NCI-H2196 treated with DMSO at 0.1 percent for 48 hours (cell line): ENCODE data around the gene SLIT3.

Source experiments
- DNase-seq: peaks from one replicate; lab custom pipeline; 2025; ENCODE audit not compliant: unreplicated experiment; lab: John Stamatoyannopoulos, UW

SLIT3 gene

GRCh38 chr5:169300468-169301385 lies at the start of gene SLIT3:
Gene SLIT3, minus strand, starts transcription at chr5:169301139. Its CDS starts 430 bp downstream, at chr5:169300709.
- DNase-seq: no peak

- DNase-seq: no peak
These were observed 49.1 kb upstream of the SLIT3 start for GRCh38 chr5:169350016-169350415.

- no peak for DNase-seq
These were observed 46.8 kb upstream of the SLIT3 start for GRCh38 chr5:169347786-169348185.

GRCh38 chr5:169344629-169345028 lies 43.7 kb upstream of the SLIT3 start:
- DNase-seq: no peak

GRCh38 chr5:169343766-169344165 lies 42.8 kb upstream of the SLIT3 start:
- DNase-seq: no peak

GRCh38 chr5:169341556-169341955 lies 40.6 kb upstream of the SLIT3 start:
- no peak for DNase-seq

- DNase-seq: no peak
These were observed 38.9 kb upstream of the SLIT3 start for GRCh38 chr5:169339869-169340268.

- no peak for DNase-seq
These were observed 35.3 kb upstream of the SLIT3 start for GRCh38 chr5:169336242-169336641.

GRCh38 chr5:169335806-169336205 lies 34.9 kb upstream of the SLIT3 start:
- no peak for DNase-seq

- DNase-seq: no peak
These were observed 32.6 kb upstream of the SLIT3 start for GRCh38 chr5:169333518-169333917.

- DNase-seq: no peak
These were observed 30.4 kb upstream of the SLIT3 start for GRCh38 chr5:169331292-169331852.

GRCh38 chr5:169328401-169328800 lies 27.5 kb upstream of the SLIT3 start:
- DNase-seq: no peak

- DNase-seq: no peak
These were observed 24.3 kb upstream of the SLIT3 start for GRCh38 chr5:169325273-169325672.

GRCh38 chr5:169318556-169318955 lies 17.6 kb upstream of the SLIT3 start:
- no peak for DNase-seq

- no peak for DNase-seq
These were observed 6.7 kb upstream of the SLIT3 start for GRCh38 chr5:169307646-169308045.

- DNase-seq: no peak
These were observed 4.4 kb upstream of the SLIT3 start for GRCh38 chr5:169305366-169305765.

GRCh38 chr5:169304175-169304574 lies 3.2 kb upstream of the SLIT3 start:
- DNase-seq: no peak

GRCh38 chr5:169303119-169303515 lies 2.2 kb upstream of the SLIT3 start:
- DNase-seq: no peak

- no peak for DNase-seq
These were observed 1.7 kb upstream of the SLIT3 start for GRCh38 chr5:169302491-169303118.

- DNase-seq: no peak
These were observed 1.0 kb upstream of the SLIT3 start for GRCh38 chr5:169301986-169302385.

- DNase-seq: no peak
These were observed 521 bp upstream of the SLIT3 start for GRCh38 chr5:169301386-169301934.
